Kidney (tissue), 14 donors: ENCODE measurements around the gene MEGF10. TPM values are rescaled to one million over a fixed set of nuclear protein-coding genes. Genes with fewer than 3 reads are reported as not detected.

ENCODE experiments used
- DNase-seq, 5 donors: peaks; one replicate each; pipeline ENCODE4 v3.0.0-alpha.2; 2013 to 2020
- FAIRE-seq: peaks from 2 replicates; lab custom pipeline; 2012; peaks lifted over from hg19 to GRCh38; lab: Jason Lieb, UNC
- H3K27ac ChIP-seq, 2 donors: one replicate each; pipeline ENCODE4 v1.7.0; 2013; ENCODE audit warnings: low read depth in 2 of 2, low read length in 2 of 2, inconsistent platforms in 1 of 2
- H3K27me3 ChIP-seq: one replicate; pipeline ENCODE4 v1.7.1; 2013; ENCODE audit warnings: low read length, inconsistent platforms; ENCODE audit not compliant: control insufficient read depth, insufficient read depth
- H3K36me3 ChIP-seq, 3 donors: one replicate each; pipeline versions ENCODE4 v1.7.0 to v1.7.1; 2013; ENCODE audit warnings: low read length in 3 of 3, control low read depth in 1 of 3, inconsistent platforms in 1 of 3; ENCODE audit not compliant: insufficient read depth in 3 of 3, control insufficient read depth in 2 of 3
- H3K4me1 ChIP-seq, 3 donors: one replicate each; pipeline versions ENCODE4 v1.7.0 to v1.7.1; 2013; ENCODE audit warnings: low read length in 3 of 3, inconsistent platforms in 1 of 3, low read depth in 1 of 3; ENCODE audit not compliant: control insufficient read depth in 2 of 3, insufficient read depth in 2 of 3
- H3K4me3 ChIP-seq, 3 donors: one replicate each; pipeline versions ENCODE4 v1.7.0 to v1.8.1; 2013; ENCODE audit warnings: low read length in 3 of 3, control low read depth in 1 of 3, inconsistent platforms in 1 of 3
- H3K9ac ChIP-seq, 3 donors: one replicate each; pipeline versions ENCODE4 v1.7.0 to v1.7.1; 2013; ENCODE audit warnings: low read length in 3 of 3, control low read depth in 1 of 3, inconsistent platforms in 1 of 3
- H3K9me3 ChIP-seq, 3 donors: one replicate each; pipeline versions ENCODE4 v1.7.0 to v1.7.1; 2013; ENCODE audit warnings: low read length in 3 of 3, control low read depth in 1 of 3, inconsistent platforms in 1 of 3; ENCODE audit not compliant: control insufficient read depth in 2 of 3, insufficient read depth in 1 of 3
- CTCF ChIP-seq: IDR thresholded peaks from 3 replicates; pipeline ENCODE4 v1.5.1; 2012; ENCODE audit warnings: mild to moderate bottlenecking, moderate library complexity, borderline replicate concordance; ENCODE audit not compliant: insufficient read depth; ENCODE audit errors: extremely low read depth
- intact Hi-C: fragments of 100-400 bp; cut with DNase I; formaldehyde crosslinking; loops from one replicate; pipeline ENCODE4 v1.11.1; 2022
- polyA plus RNA-seq: library from polyadenylated mRNA; stranded (reverse); fragments of 350-450 nt; fragmentation: Illumina TruSeq; extraction: RNeasy Lipid Tissue Mini Kit (QIAGEN cat#74804); gene quantifications from one replicate; pipeline ENCODE4 v1.2.3, GENCODE V29; 2014; ENCODE audit warnings: low read depth, low replicate concordance; ENCODE audit not compliant: insufficient read depth
- total RNA-seq: library from RNA; stranded (reverse); fragmentation: NEBNext Ultra II Directional; extraction: Animal tissue kit (Norgen Biotek cat#: 25700); gene quantifications from one replicate; pipeline ENCODE4 v1.2.1, GENCODE V29; 2021
- donor health status: control.
- donor health status: control.
- donor health status: control.
- donor health status: control.
- donor health status: control.
- donor health status: DM: yes; HTN: yes; CAD: no.
- donor health status: Normal renal cell carcinoma (clear cell type).

The MEGF10 gene
- total and polyA plus RNA-seq, 2 donors from 2014 or later: 0.09 to 0.25 TPM

- no peaks in the 10 kb centered on the region for H3K4me1 ChIP-seq
- H3K9me3 ChIP-seq: no peaks in the 10 kb centered on the region
- no peaks in the 10 kb centered on the region for H3K36me3 ChIP-seq
- no peak for DNase-seq
- intact Hi-C loops: no loop called here
- no peak overlapping the region for H3K4me3 ChIP-seq
- no peak for FAIRE-seq
- no peak overlapping the region for H3K27ac ChIP-seq
- TF ChIP-seq CTCF: no peak
- no peak overlapping the region for H3K9ac ChIP-seq
- H3K27me3 ChIP-seq: no peaks in the 10 kb centered on the region
These were observed 120.4 kb downstream of the MEGF10 start for GRCh38 chr5:127410959-127411358.

GRCh38 chr5:127411381-127411780, 120.8 kb downstream of the MEGF10 start:
- DNase-seq (no peak), FAIRE-seq (no peak)
- Histone ChIP-seq H3K27me3 (no peaks in the 10 kb centered on the region), H3K4me3 (no peak overlapping the region), H3K9ac (no peak overlapping the region), H3K36me3 (no peaks in the 10 kb centered on the region), H3K27ac (no peak overlapping the region), H3K9me3 (no peaks in the 10 kb centered on the region), H3K4me1 (no peaks in the 10 kb centered on the region)
- intact Hi-C loops: no loop called here
- TF ChIP-seq CTCF: no peak

- FAIRE-seq: no peak
- Histone ChIP-seq H3K27me3 (no peaks in the 10 kb centered on the region), H3K36me3 (no peaks in the 10 kb centered on the region), H3K9me3 (no peaks in the 10 kb centered on the region), H3K27ac (no peak overlapping the region), H3K4me1 (no peaks in the 10 kb centered on the region), H3K9ac (no peak overlapping the region), H3K4me3 (no peak overlapping the region)
- DNase-seq: no peak
- TF ChIP-seq CTCF: no peak
- intact Hi-C loops: no loop called here
These were observed 122.1 kb downstream of the MEGF10 start for GRCh38 chr5:127412698-127413097.

GRCh38 chr5:127415034-127415433, 124.4 kb downstream of the MEGF10 start:
- intact Hi-C loops: no loop called here
- DNase-seq (no peak), FAIRE-seq (no peak)

More at GRCh38 chr5:127415034-127415433, 124.4 kb downstream of the MEGF10 start:
- H3K4me3 ChIP-seq: no peak overlapping the region
- no peaks in the 10 kb centered on the region for H3K9me3 ChIP-seq
- no peaks in the 10 kb centered on the region for H3K36me3 ChIP-seq
- H3K27ac ChIP-seq: no peak overlapping the region
- TF ChIP-seq CTCF: no peak
- H3K4me1 ChIP-seq: no peaks in the 10 kb centered on the region
- no peaks in the 10 kb centered on the region for H3K27me3 ChIP-seq
- no peak overlapping the region for H3K9ac ChIP-seq
